SK-N-SH (cell line): ENCODE data around the gene FAM81A. TPM values are rescaled to one million over a fixed set of nuclear protein-coding genes. Genes with fewer than 3 reads are reported as not detected.

ENCODE experiments used
- CTCF ChIA-PET: fragments of 300-600, 350-600 bp; formaldehyde crosslinking; extraction: SDS; loops from one replicate; lab custom pipeline; 2021; lab: Yijun Ruan, JAX
- POLR2A ChIA-PET: fragments of 350-600 bp; sonication (Branson Sonifier 250); formaldehyde crosslinking; extraction: SDS; loops from one replicate; lab custom pipeline; 2020; ENCODE audit warnings: antibody characterized with exemption, inconsistent platforms; lab: Yijun Ruan, JAX
- DNase-seq: peaks from one replicate; pipeline ENCODE4 v3.0.0; 2012
- H2AFZ ChIP-seq: fragments of 200-600 bp; sonication (generic); 2 replicates; pipeline ENCODE4 v1.8.1; 2016; ENCODE audit warnings: antibody characterized with exemption, mild to moderate bottlenecking, low read depth
- H3F3A ChIP-seq: fragments of 200-600 bp; sonication (generic); replicated peaks from 2 replicates; pipeline ENCODE3; 2016; ENCODE audit warnings: antibody characterized with exemption, mild to moderate bottlenecking; ENCODE audit not compliant: insufficient read depth
- H3K27ac ChIP-seq, 2 experiments: fragments of 200-500 bp in 1 of 2; fragments of 200-600 bp in 1 of 2; sonication (Bioruptor generic) in 1 of 2; sonication (generic), shearing (Covaris generic) in 1 of 2; 2 replicates each; pipeline versions ENCODE4 v1.5.1 to v1.6.1; 2014 to 2016; ENCODE audit warnings: low read depth in 2 of 2, inconsistent platforms in 1 of 2, low read length in 1 of 2, mild to moderate bottlenecking in 1 of 2, mixed read lengths in 1 of 2
- H3K27me3 ChIP-seq: fragments of 200-600 bp; sonication (generic), shearing (Covaris generic); 2 replicates; pipeline ENCODE4 v1.6.1; 2016; ENCODE audit warnings: mixed run types; ENCODE audit not compliant: insufficient read depth
- H3K36me3 ChIP-seq, 2 experiments: fragments of 200-500 bp in 1 of 2; fragments of 200-600 bp in 1 of 2; sonication (Bioruptor generic) in 1 of 2; sonication (generic) in 1 of 2; replicated peaks in 1 of 2; 2 replicates each; pipeline versions ENCODE3 to v1.5.1; 2014 to 2016; ENCODE audit warnings: low read length in 1 of 2, mild to moderate bottlenecking in 1 of 2; ENCODE audit not compliant: insufficient read depth in 2 of 2, control insufficient read depth in 1 of 2
- H3K4me1 ChIP-seq, 2 experiments: fragments of 200-500 bp in 1 of 2; fragments of 200-600 bp in 1 of 2; sonication (Bioruptor generic) in 1 of 2; sonication (generic), shearing (Covaris generic) in 1 of 2; 2 replicates each; pipeline versions ENCODE4 v1.5.1 to v1.6.1; 2014 to 2016; ENCODE audit warnings: low read depth in 1 of 2, low read length in 1 of 2, mixed run types in 1 of 2; ENCODE audit not compliant: insufficient read depth in 2 of 2, control insufficient read depth in 1 of 2
- H3K4me2 ChIP-seq: fragments of 200-600 bp; sonication (generic), shearing (Covaris generic); 2 replicates; pipeline ENCODE4 v1.6.1; 2017; ENCODE audit warnings: mixed run types
- H3K4me3 ChIP-seq, 2 experiments: fragments of 200-500 bp in 1 of 2; fragments of 200-600 bp in 1 of 2; sonication (Bioruptor generic) in 1 of 2; sonication (generic), shearing (Covaris generic) in 1 of 2; 2 replicates each; pipeline versions ENCODE4 v1.5.1 to v1.8.1; 2014 to 2016; ENCODE audit warnings: low read depth in 2 of 2, inconsistent platforms in 1 of 2, low read length in 1 of 2, mild to moderate bottlenecking in 1 of 2, mixed read lengths in 1 of 2, moderate library complexity in 1 of 2
- H3K79me2 ChIP-seq: fragments of 200-600 bp; sonication (generic); 2 replicates; pipeline ENCODE4 v1.8.1; 2017; ENCODE audit warnings: mild to moderate bottlenecking; ENCODE audit not compliant: insufficient read depth
- H3K9ac ChIP-seq: fragments of 200-600 bp; sonication (generic); 2 replicates; pipeline ENCODE4 v1.6.1; 2017; ENCODE audit warnings: mixed run types
- H3K9me2 ChIP-seq: fragments of 200-600 bp; sonication (generic); 2 replicates; pipeline ENCODE4 v1.6.1; 2017; ENCODE audit warnings: mixed run types
- H3K9me3 ChIP-seq: fragments of 200-600 bp; sonication (generic); 2 replicates; pipeline ENCODE4 v1.6.1; 2017; ENCODE audit warnings: mixed run types, mild to moderate bottlenecking, moderate library complexity
- H4K20me1 ChIP-seq: fragments of 200-600 bp; sonication (generic); 2 replicates; pipeline ENCODE4 v1.6.1; 2017; ENCODE audit warnings: mild to moderate bottlenecking, mixed run types; ENCODE audit not compliant: insufficient read depth
- CHD2 ChIP-seq: fragments of 150-350 bp; IDR thresholded peaks from 2 replicates; pipeline ENCODE4 v1.6.1; 2018; ENCODE audit warnings: low read length; ENCODE audit not compliant: partially characterized antibody
- ELF1 ChIP-seq: IDR thresholded peaks from 2 replicates; pipeline ENCODE4 v1.4.0; 2012
- EP300 ChIP-seq, 2 experiments: IDR thresholded peaks; 2 replicates each; pipeline versions ENCODE4 v1.4.0 to v1.6.1; 2012; ENCODE audit warnings: borderline replicate concordance in 1 of 2, low read depth in 1 of 2, low read length in 1 of 2
- EZH2phosphoT487 ChIP-seq: fragments of 200-600 bp; sonication (generic); IDR thresholded peaks from 2 replicates; pipeline ENCODE4 v1.6.1; 2017; ENCODE audit warnings: low read depth, mixed run types, mild to moderate bottlenecking, antibody characterized with exemption, moderate library complexity, borderline replicate concordance
- FOXJ3 ChIP-seq: sonication (generic); formaldehyde crosslinking; IDR thresholded peaks from 2 replicates; pipeline ENCODE4 v1.5.1; 2020; ENCODE audit warnings: mild to moderate bottlenecking, missing genetic modification reagents
- FOXM1 ChIP-seq: IDR thresholded peaks from 2 replicates; pipeline ENCODE4 v1.4.0; 2012; ENCODE audit warnings: low read depth, mild to moderate bottlenecking
- GABPA ChIP-seq: IDR thresholded peaks from 2 replicates; pipeline ENCODE4 v1.4.0; 2012; ENCODE audit warnings: low read depth, mild to moderate bottlenecking
- JUND ChIP-seq: IDR thresholded peaks from 2 replicates; pipeline ENCODE4 v1.4.0; 2012
- NFIC ChIP-seq: IDR thresholded peaks from 2 replicates; pipeline ENCODE4 v1.4.0; 2012; ENCODE audit warnings: borderline replicate concordance
- POLR2AphosphoS5 ChIP-seq: IDR thresholded peaks from 2 replicates; pipeline ENCODE4 v1.6.1; 2012; ENCODE audit warnings: low read depth, low read length
- RFX5 ChIP-seq: IDR thresholded peaks from 2 replicates; pipeline ENCODE4 v1.6.1; 2012; ENCODE audit warnings: mild to moderate bottlenecking, improper control_type of control experiment, low read length
- SIN3A ChIP-seq: IDR thresholded peaks from 2 replicates; pipeline ENCODE4 v1.6.1; 2012; ENCODE audit warnings: low read depth, mild to moderate bottlenecking, low read length, moderate library complexity, borderline replicate concordance
- SMC3 ChIP-seq: IDR thresholded peaks from 2 replicates; pipeline ENCODE4 v1.6.1; 2012; ENCODE audit warnings: low read depth, low read length, improper control_type of control experiment
- TAF1 ChIP-seq: IDR thresholded peaks from 2 replicates; pipeline ENCODE4 v1.6.1; 2012; ENCODE audit warnings: low read depth, mild to moderate bottlenecking, low read length, moderate library complexity, borderline replicate concordance
- TCF12 ChIP-seq: IDR thresholded peaks from 2 replicates; pipeline ENCODE4 v1.4.0; 2012
- TEAD4 ChIP-seq: IDR thresholded peaks from 2 replicates; pipeline ENCODE4 v1.4.0; 2012; ENCODE audit warnings: mild to moderate bottlenecking, borderline replicate concordance; ENCODE audit not compliant: insufficient read depth
- WGBS: methylation state at CpG from one replicate; pipeline ENCODE4 v1.1.6; 2017; ENCODE audit warnings: low lambda C conversion rate; 5-methylcytosine and 5-hydroxymethylcytosine counted together
- polyA plus RNA-seq, 3 experiments: library from polyadenylated mRNA; depleted of rRNA; stranded (reverse); fragments of >200 nt; gene quantifications; 2 replicates each; pipeline ENCODE4 v1.2.3, GENCODE V29; 2012
- TF ChIP-seq, protein P1 (sequence below): IDR thresholded peaks from 2 replicates; pipeline ENCODE4 v1.4.0; 2012; ENCODE audit warnings: low read depth, borderline replicate concordance
- TF ChIP-seq, protein P2 (sequence below): IDR thresholded peaks from 2 replicates; pipeline ENCODE4 v1.4.0; 2012; ENCODE audit warnings: low read depth
- TF ChIP-seq, protein P3 (sequence below): IDR thresholded peaks from 2 replicates; pipeline ENCODE4 v1.4.0; 2012; ENCODE audit warnings: low read depth, borderline replicate concordance
- TF ChIP-seq, protein P4 (sequence below): fragments of 200-600 bp; sonication (generic); IDR thresholded peaks from 2 replicates; pipeline ENCODE4 v1.6.1; 2017; ENCODE audit warnings: antibody characterized with exemption, mild to moderate bottlenecking, moderate library complexity

FAM81A gene
- polyA plus RNA-seq, 1 of the 3 experiments (the other 2 are of a cell fraction), result 1.1 TPM

DNA sequence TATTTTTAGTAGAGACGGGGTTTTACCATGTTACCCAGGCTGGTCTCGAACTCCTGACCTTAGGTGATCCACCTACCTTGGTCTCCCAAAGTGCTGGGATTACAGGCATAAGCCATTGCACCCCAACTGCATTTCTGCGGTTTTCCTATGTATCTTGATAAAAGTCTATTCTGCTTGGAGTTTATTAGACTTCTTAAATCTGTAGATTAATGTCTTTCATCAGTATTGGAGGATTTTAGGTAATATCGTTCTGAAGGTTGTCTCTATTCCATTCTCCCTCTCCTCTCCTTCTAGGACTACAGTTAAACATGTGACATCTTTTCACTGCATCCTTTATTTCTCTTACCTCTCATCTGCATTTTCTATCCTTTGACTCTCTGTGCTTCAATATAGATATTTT lies 127.3 kb downstream of the FAM81A start:
- H3K4me3 ChIP-seq, result no peak overlapping the region
- ChIA-PET CTCF (no interaction called here), POLR2A (no interaction called here)
- no peak overlapping the region for H3K27ac ChIP-seq
- H3K4me1 ChIP-seq, result no peaks in the 10 kb centered on the region
- H3K4me2 ChIP-seq, result no peak overlapping the region
- no peaks in the 10 kb centered on the region for H3K79me2 ChIP-seq
- no peak overlapping the region for H2AFZ ChIP-seq
- no peaks in the 10 kb centered on the region for H3K9me2 ChIP-seq
- DNase-seq, result no peak
- WGBS, result 48% methylated on average over 4 of the region's 4 CpGs
- peaks cover 7% of the 10 kb centered on the region for H3K9me3 ChIP-seq
- H3K27me3 ChIP-seq, result no peaks in the 10 kb centered on the region
- H4K20me1 ChIP-seq, result no peaks in the 10 kb centered on the region
- no peaks in the 10 kb centered on the region for H3K36me3 ChIP-seq
- TF ChIP-seq, protein P1, sequence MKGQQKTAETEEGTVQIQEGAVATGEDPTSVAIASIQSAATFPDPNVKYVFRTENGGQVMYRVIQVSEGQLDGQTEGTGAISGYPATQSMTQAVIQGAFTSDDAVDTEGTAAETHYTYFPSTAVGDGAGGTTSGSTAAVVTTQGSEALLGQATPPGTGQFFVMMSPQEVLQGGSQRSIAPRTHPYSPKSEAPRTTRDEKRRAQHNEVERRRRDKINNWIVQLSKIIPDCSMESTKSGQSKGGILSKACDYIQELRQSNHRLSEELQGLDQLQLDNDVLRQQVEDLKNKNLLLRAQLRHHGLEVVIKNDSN, result no peak
- TF ChIP-seq TAF1 (no peak), FOXM1 (no peak), GABPA (no peak), TCF12 (no peak), TEAD4 (no peak), SMC3 (no peak), NFIC (no peak), FOXJ3 (CRISPR knock-in tag) (no peak), POLR2AphosphoS5 (no peak), SIN3A (no peak), JUND (no peak), EP300 (IDR thresholded peaks at IDR 0.05; ENCODE audit: borderline replicate concordance in 1 of 2, low read depth in 1 of 2, low read length in 1 of 2) (no peak)
- TF ChIP-seq, protein P2, sequence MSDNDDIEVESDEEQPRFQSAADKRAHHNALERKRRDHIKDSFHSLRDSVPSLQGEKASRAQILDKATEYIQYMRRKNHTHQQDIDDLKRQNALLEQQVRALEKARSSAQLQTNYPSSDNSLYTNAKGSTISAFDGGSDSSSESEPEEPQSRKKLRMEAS, result no peak
- H3K9ac ChIP-seq, result no peak overlapping the region
- H3F3A ChIP-seq, result no peaks in the 10 kb centered on the region

DNA sequence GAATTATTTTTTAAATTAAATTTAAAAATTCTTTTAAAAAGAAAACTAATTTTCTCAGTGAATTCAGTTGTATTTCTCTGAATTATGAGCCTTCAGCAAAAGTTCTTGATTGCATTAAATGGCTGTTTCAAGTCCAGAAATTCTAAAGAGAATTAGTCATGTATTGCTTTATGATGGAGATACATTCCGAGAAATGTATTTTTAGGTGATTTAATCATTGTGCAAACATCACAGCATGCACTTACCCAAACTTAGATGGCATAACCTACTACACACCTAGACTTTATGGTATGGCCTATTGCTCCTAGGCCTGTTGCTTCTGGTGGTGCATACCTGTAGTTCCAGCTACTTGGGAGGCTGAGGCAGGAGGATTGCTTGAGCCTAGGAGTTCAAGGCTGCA lies 129.3 kb downstream of the FAM81A start:
- 39% methylated on average over 1 of the region's 1 CpG for WGBS
- H3K9me2 ChIP-seq, result no peaks in the 10 kb centered on the region
- H4K20me1 ChIP-seq, result no peaks in the 10 kb centered on the region
- TF ChIP-seq GABPA (no peak), EZH2phosphoT487 (no peak), CHD2 (no peak), TCF12 (no peak), ELF1 (no peak), RFX5 (no peak)
- TF ChIP-seq, protein P3, sequence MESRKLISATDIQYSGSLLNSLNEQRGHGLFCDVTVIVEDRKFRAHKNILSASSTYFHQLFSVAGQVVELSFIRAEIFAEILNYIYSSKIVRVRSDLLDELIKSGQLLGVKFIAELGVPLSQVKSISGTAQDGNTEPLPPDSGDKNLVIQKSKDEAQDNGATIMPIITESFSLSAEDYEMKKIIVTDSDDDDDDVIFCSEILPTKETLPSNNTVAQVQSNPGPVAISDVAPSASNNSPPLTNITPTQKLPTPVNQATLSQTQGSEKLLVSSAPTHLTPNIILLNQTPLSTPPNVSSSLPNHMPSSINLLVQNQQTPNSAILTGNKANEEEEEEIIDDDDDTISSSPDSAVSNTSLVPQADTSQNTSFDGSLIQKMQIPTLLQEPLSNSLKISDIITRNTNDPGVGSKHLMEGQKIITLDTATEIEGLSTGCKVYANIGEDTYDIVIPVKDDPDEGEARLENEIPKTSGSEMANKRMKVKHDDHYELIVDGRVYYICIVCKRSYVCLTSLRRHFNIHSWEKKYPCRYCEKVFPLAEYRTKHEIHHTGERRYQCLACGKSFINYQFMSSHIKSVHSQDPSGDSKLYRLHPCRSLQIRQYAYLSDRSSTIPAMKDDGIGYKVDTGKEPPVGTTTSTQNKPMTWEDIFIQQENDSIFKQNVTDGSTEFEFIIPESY, result no peak
- TF ChIP-seq, protein P2, result no peak
- TF ChIP-seq, protein P4, sequence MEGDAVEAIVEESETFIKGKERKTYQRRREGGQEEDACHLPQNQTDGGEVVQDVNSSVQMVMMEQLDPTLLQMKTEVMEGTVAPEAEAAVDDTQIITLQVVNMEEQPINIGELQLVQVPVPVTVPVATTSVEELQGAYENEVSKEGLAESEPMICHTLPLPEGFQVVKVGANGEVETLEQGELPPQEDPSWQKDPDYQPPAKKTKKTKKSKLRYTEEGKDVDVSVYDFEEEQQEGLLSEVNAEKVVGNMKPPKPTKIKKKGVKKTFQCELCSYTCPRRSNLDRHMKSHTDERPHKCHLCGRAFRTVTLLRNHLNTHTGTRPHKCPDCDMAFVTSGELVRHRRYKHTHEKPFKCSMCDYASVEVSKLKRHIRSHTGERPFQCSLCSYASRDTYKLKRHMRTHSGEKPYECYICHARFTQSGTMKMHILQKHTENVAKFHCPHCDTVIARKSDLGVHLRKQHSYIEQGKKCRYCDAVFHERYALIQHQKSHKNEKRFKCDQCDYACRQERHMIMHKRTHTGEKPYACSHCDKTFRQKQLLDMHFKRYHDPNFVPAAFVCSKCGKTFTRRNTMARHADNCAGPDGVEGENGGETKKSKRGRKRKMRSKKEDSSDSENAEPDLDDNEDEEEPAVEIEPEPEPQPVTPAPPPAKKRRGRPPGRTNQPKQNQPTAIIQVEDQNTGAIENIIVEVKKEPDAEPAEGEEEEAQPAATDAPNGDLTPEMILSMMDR, result no peak
- H3K9ac ChIP-seq, result no peak overlapping the region
- peaks cover 7% of the 10 kb centered on the region for H3K9me3 ChIP-seq
- ChIA-PET POLR2A (no interaction called here), CTCF (no interaction called here)
- H3K36me3 ChIP-seq, result no peaks in the 10 kb centered on the region
- H3F3A ChIP-seq, result no peaks in the 10 kb centered on the region
- no peak for DNase-seq
- H2AFZ ChIP-seq, result no peak overlapping the region
- no peaks in the 10 kb centered on the region for H3K4me1 ChIP-seq
- H3K27ac ChIP-seq, result no peak overlapping the region
- H3K4me2 ChIP-seq, result no peak overlapping the region
- no peaks in the 10 kb centered on the region for H3K27me3 ChIP-seq
- no peak overlapping the region for H3K4me3 ChIP-seq
- H3K79me2 ChIP-seq, result no peaks in the 10 kb centered on the region
